ENCODE measurements around the gene SCUBE3.
A peak's percentile ranks its signal among the peaks of the same experiment; 100 is the strongest.

Gene SCUBE3

DNA sequence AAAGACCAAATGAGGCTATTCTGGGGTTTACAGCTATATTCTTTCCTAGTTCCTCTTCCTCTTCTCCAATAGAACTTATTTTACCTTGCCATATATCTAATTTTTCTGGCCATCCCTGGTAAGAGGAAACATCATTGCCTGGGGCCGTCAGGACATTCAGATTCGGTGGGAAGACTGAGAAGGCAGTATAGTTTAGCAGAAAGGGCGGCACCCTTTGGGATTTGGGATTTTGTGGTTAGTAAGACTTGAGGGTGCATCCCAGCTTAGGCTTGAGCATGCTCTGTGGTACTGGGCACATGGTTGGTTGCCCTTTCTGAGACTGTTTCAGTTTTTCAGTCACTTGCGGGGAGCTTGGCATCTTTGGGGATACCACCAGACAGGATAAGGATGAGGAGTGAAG lies 21.1 kb downstream of the SCUBE3 start:
- H3K4ac ChIP-seq (ENCODE audit: low read length): no peak overlapping the region
- H3K36me3 ChIP-seq (replicated peaks in 1 of 2; ENCODE audit: control insufficient read depth in 2 of 2, insufficient read depth in 2 of 2, low read length in 2 of 2): peaks cover 29 to 93% of the 10 kb centered on the region in 2 donors

DNA sequence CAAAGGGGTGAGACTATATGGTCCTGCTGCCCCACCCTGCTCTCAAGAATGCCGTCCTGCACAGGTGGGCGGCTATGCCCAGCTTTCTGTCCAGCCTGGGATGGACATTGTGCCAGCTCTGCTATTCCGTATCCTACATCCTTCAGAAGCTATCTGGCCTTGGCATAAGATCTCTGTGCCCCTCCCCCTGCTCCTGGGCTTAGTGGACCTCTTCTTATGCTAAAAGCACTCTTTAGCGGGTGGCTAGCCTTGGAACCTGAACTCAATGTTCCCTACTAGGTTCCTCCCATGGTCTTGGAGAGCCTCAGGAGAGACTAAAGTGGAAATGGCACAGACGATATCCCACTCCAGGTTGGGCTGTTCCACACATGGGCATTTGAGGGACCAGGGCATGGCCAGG lies 22.5 kb downstream of the SCUBE3 start:
- Histone ChIP-seq H3K27ac (replicated peaks; ENCODE audit: low read length) (no peak overlapping the region), H3K23ac (ENCODE audit: low read depth, low read length, poor library complexity) (no peak overlapping the region), H3K18ac (ENCODE audit: low read length) (no peak overlapping the region), H3K9ac (ENCODE audit: low read depth, low read length, poor library complexity) (no peak overlapping the region), H3K4me3 (ENCODE audit: low read length in 2 of 2) (no peak overlapping the region), H3K36me3 (replicated peaks in 1 of 2; ENCODE audit: control insufficient read depth in 2 of 2, insufficient read depth in 2 of 2, low read length in 2 of 2) (peaks cover 34 to 96% of the 10 kb centered on the region in 2 donors), H4K91ac (ENCODE audit: low read depth, low read length, poor library complexity) (no peak overlapping the region), H2BK5ac (ENCODE audit: low read length) (no peak overlapping the region), H3K79me1 (ENCODE audit: low read depth, low read length) (peaks cover 4% of the 10 kb centered on the region), H2BK12ac (ENCODE audit: low read length) (no peak overlapping the region), H3K4me2 (ENCODE audit: insufficient read depth, low read length, poor library complexity, severe bottlenecking) (no peak overlapping the region), H3K4me1 (ENCODE audit: control insufficient read depth in 2 of 2, insufficient read depth in 1 of 2, low read depth in 1 of 2, low read length in 2 of 2) (peaks cover 7 to 29% of the 10 kb centered on the region in 2 donors), H3K4ac (ENCODE audit: low read length) (no peak overlapping the region), H3K14ac (ENCODE audit: low read length) (no peak overlapping the region), H2BK15ac (ENCODE audit: low read length) (no peak overlapping the region), H3K9me3 (replicated peaks in 1 of 2; ENCODE audit: control insufficient read depth in 2 of 2, insufficient read depth in 1 of 2, low read depth in 1 of 2, low read length in 2 of 2) (peaks cover 5 to 30% of the 10 kb centered on the region in 2 donors), H2BK120ac (ENCODE audit: low read depth, low read length) (no peak overlapping the region), H4K8ac (ENCODE audit: low read depth, low read length) (no peak overlapping the region), H3K27me3 (ENCODE audit: control insufficient read depth in 3 of 3, insufficient read depth in 3 of 3, low read depth in 1 of 3, low read length in 3 of 3) (no peaks in the 10 kb centered on the region), H2AFZ (ENCODE audit: low read length) (no peak overlapping the region), H2AK5ac (ENCODE audit: low read depth, low read length) (no peak overlapping the region)
- WGBS, 2 donors (ENCODE audit: extremely low coverage in 2 of 2, insufficient read length in 2 of 2, insufficient replicate concordance in 1 of 2): no CpG with 5 or more reads among the region's 5 CpGs
- DNase-seq (ENCODE audit: low spot score): no peak

More for the DNA sequence above, 21.1 kb downstream of the SCUBE3 start:
- Histone ChIP-seq H3K9me3 (replicated peaks in 1 of 2; ENCODE audit: control insufficient read depth in 2 of 2, insufficient read depth in 1 of 2, low read depth in 1 of 2, low read length in 2 of 2) (peaks cover 5 to 30% of the 10 kb centered on the region in 2 donors), H2AFZ (ENCODE audit: low read length) (no peak overlapping the region), H2AK5ac (ENCODE audit: low read depth, low read length) (no peak overlapping the region), H3K27me3 (ENCODE audit: control insufficient read depth in 3 of 3, insufficient read depth in 3 of 3, low read depth in 1 of 3, low read length in 3 of 3) (no peaks in the 10 kb centered on the region), H3K4me3 (ENCODE audit: low read length in 2 of 2) (no peak overlapping the region), H2BK15ac (ENCODE audit: low read length) (no peak overlapping the region), H3K23ac (ENCODE audit: low read depth, low read length, poor library complexity) (no peak overlapping the region), H3K18ac (ENCODE audit: low read length) (no peak overlapping the region), H4K91ac (ENCODE audit: low read depth, low read length, poor library complexity) (no peak overlapping the region), H2BK5ac (ENCODE audit: low read length) (no peak overlapping the region), H2BK120ac (ENCODE audit: low read depth, low read length) (no peak overlapping the region), H3K4me2 (ENCODE audit: insufficient read depth, low read length, poor library complexity, severe bottlenecking) (no peak overlapping the region), H2BK12ac (ENCODE audit: low read length) (no peak overlapping the region), H3K27ac (replicated peaks; ENCODE audit: low read length) (no peak overlapping the region), H3K4me1 (ENCODE audit: control insufficient read depth in 2 of 2, insufficient read depth in 1 of 2, low read depth in 1 of 2, low read length in 2 of 2) (peaks cover 7 to 29% of the 10 kb centered on the region in 2 donors), H3K79me1 (ENCODE audit: low read depth, low read length) (peaks cover 4% of the 10 kb centered on the region), H3K9ac (ENCODE audit: low read depth, low read length, poor library complexity) (no peak overlapping the region), H3K14ac (ENCODE audit: low read length) (no peak overlapping the region), H4K8ac (ENCODE audit: low read depth, low read length) (no peak overlapping the region)
- no peak for DNase-seq (ENCODE audit: low spot score)
- no CpG with 5 or more reads among the region's 4 CpGs for WGBS, 2 donors (ENCODE audit: extremely low coverage in 2 of 2, insufficient read length in 2 of 2, insufficient replicate concordance in 1 of 2)

DNA sequence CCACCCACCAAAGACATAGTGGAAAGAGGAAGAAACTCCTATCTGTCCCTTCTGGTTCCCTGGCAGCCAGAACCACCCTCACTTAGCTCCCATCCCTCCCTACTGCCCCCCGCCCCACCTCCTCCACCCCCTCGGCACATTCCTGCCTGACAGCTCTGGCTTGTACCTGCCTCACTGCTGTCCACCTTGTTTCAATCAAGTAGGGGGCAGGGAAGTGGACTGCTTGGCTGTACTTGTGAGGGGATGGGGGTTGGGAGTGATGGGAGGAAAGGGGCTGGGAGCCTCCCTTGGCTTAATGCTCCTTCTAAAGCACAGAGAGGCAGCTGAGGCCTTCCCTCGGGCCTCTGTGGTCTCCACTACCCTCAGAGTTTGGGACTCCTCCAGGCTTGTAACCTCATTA lies 23.7 kb downstream of the SCUBE3 start:
- H3K36me3 ChIP-seq (replicated peaks in 1 of 2; ENCODE audit: control insufficient read depth in 2 of 2, insufficient read depth in 2 of 2, low read length in 2 of 2): peaks cover 34 to 95% of the 10 kb centered on the region in 2 donors
- H2AFZ ChIP-seq (ENCODE audit: low read length): no peak overlapping the region
- WGBS, 2 donors (ENCODE audit: extremely low coverage in 2 of 2, insufficient read length in 2 of 2, insufficient replicate concordance in 1 of 2): no CpG with 5 or more reads among the region's 3 CpGs
- DNase-seq (ENCODE audit: low spot score): no peak
- H4K91ac ChIP-seq (ENCODE audit: low read depth, low read length, poor library complexity): no peak overlapping the region
- no peak overlapping the region for H3K14ac ChIP-seq (ENCODE audit: low read length)
- peak overlapping the region; percentile 14 for H3K4me2 ChIP-seq (ENCODE audit: insufficient read depth, low read length, poor library complexity, severe bottlenecking)
- no peak overlapping the region for H3K27ac ChIP-seq (replicated peaks; ENCODE audit: low read length)
- no peak overlapping the region for H2AK5ac ChIP-seq (ENCODE audit: low read depth, low read length)
- H2BK12ac ChIP-seq (ENCODE audit: low read length): no peak overlapping the region
- no peaks in the 10 kb centered on the region for H3K27me3 ChIP-seq (ENCODE audit: control insufficient read depth in 3 of 3, insufficient read depth in 3 of 3, low read depth in 1 of 3, low read length in 3 of 3)
- H3K9me3 ChIP-seq (replicated peaks in 1 of 2; ENCODE audit: control insufficient read depth in 2 of 2, insufficient read depth in 1 of 2, low read depth in 1 of 2, low read length in 2 of 2): peaks cover 5 to 26% of the 10 kb centered on the region in 2 donors
- no peak overlapping the region for H3K4ac ChIP-seq (ENCODE audit: low read length)
- no peak overlapping the region for H2BK15ac ChIP-seq (ENCODE audit: low read length)
- H3K23ac ChIP-seq (ENCODE audit: low read depth, low read length, poor library complexity): no peak overlapping the region
- no peak overlapping the region for H4K8ac ChIP-seq (ENCODE audit: low read depth, low read length)
- H2BK120ac ChIP-seq (ENCODE audit: low read depth, low read length): no peak overlapping the region
- H3K18ac ChIP-seq (ENCODE audit: low read length): no peak overlapping the region
- no peak overlapping the region for H3K4me3 ChIP-seq (ENCODE audit: low read length in 2 of 2)
- peaks cover 7 to 34% of the 10 kb centered on the region in 2 donors for H3K4me1 ChIP-seq (ENCODE audit: control insufficient read depth in 2 of 2, insufficient read depth in 1 of 2, low read depth in 1 of 2, low read length in 2 of 2)
- no peak overlapping the region for H3K9ac ChIP-seq (ENCODE audit: low read depth, low read length, poor library complexity)
- H2BK5ac ChIP-seq (ENCODE audit: low read length): no peak overlapping the region
- peaks cover 4% of the 10 kb centered on the region for H3K79me1 ChIP-seq (ENCODE audit: low read depth, low read length)

DNA sequence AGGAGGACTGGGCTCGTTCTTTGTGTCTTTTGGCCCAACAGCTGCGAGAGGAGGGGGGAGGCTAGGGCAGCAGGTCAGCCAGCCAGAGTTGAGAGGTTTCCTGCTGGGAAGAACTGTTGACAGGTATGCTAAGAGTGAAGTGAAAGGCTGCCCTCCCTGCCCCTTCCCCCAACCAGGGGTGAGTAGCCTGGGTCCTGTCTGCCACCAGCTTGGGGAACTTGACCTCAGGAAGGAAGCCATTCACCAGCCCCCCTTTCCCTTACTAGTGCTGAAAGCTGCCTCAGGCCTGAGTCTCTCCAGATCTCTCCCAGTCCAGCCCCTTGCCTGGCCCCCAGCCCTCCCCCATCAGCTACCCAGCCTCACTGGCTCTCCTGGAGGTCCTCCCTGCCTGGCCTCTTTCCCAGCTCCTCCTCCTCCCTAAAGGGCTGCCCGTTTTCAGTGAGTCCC lies 25.1 kb downstream of the SCUBE3 start:
- Histone ChIP-seq H3K4me3 (ENCODE audit: low read length in 2 of 2) (no peak overlapping the region), H2BK120ac (ENCODE audit: low read depth, low read length) (no peak overlapping the region), H2AFZ (ENCODE audit: low read length) (no peak overlapping the region), H2BK12ac (ENCODE audit: low read length) (no peak overlapping the region), H4K8ac (ENCODE audit: low read depth, low read length) (no peak overlapping the region), H3K27ac (replicated peaks; ENCODE audit: low read length) (no peak overlapping the region), H3K79me1 (ENCODE audit: low read depth, low read length) (peaks cover 2% of the 10 kb centered on the region), H2BK15ac (ENCODE audit: low read length) (no peak overlapping the region), H3K4me2 (ENCODE audit: insufficient read depth, low read length, poor library complexity, severe bottlenecking) (no peak overlapping the region), H2AK5ac (ENCODE audit: low read depth, low read length) (no peak overlapping the region), H3K4ac (ENCODE audit: low read length) (no peak overlapping the region), H2BK5ac (ENCODE audit: low read length) (no peak overlapping the region), H3K4me1 (ENCODE audit: control insufficient read depth in 2 of 2, insufficient read depth in 1 of 2, low read depth in 1 of 2, low read length in 2 of 2) (peaks cover 7 to 34% of the 10 kb centered on the region in 2 donors), H3K9me3 (replicated peaks in 1 of 2; ENCODE audit: control insufficient read depth in 2 of 2, insufficient read depth in 1 of 2, low read depth in 1 of 2, low read length in 2 of 2) (peaks cover 5 to 26% of the 10 kb centered on the region in 2 donors), H3K9ac (ENCODE audit: low read depth, low read length, poor library complexity) (no peak overlapping the region), H3K23ac (ENCODE audit: low read depth, low read length, poor library complexity) (no peak overlapping the region), H4K91ac (ENCODE audit: low read depth, low read length, poor library complexity) (no peak overlapping the region), H3K18ac (ENCODE audit: low read length) (peak overlapping the region; percentile 46), H3K14ac (ENCODE audit: low read length) (no peak overlapping the region), H3K36me3 (replicated peaks in 1 of 2; ENCODE audit: control insufficient read depth in 2 of 2, insufficient read depth in 2 of 2, low read length in 2 of 2) (peaks cover 41 to 95% of the 10 kb centered on the region in 2 donors), H3K27me3 (ENCODE audit: control insufficient read depth in 3 of 3, insufficient read depth in 3 of 3, low read depth in 1 of 3, low read length in 3 of 3) (no peaks in the 10 kb centered on the region)
- DNase-seq (ENCODE audit: low spot score): no peak
- no CpG with 5 or more reads among the region's 3 CpGs for WGBS, 2 donors (ENCODE audit: extremely low coverage in 2 of 2, insufficient read length in 2 of 2, insufficient replicate concordance in 1 of 2)

All from neuronal stem cell (in vitro differentiated cells).